HG02678 (cell line): ENCODE measurements around the gene MALRD1.
"Not testable (repeated sequence)": the region's sequence is repeated elsewhere in the genome, so short reads cannot be mapped to it uniquely, and the experiment has no call there.

Source experiments
- ATAC-seq: cut with Tn5 transposase; IDR thresholded peaks from one replicate; pipeline ENCODE4 v1.9.1; 2021; ENCODE audit warnings: mild to moderate bottlenecking, moderate library complexity; ENCODE audit not compliant: unreplicated experiment

Gene MALRD1

GRCh38 chr10:19701427-19702052, 652.9 kb downstream of the MALRD1 start:
- ATAC-seq = no peak

DNA sequence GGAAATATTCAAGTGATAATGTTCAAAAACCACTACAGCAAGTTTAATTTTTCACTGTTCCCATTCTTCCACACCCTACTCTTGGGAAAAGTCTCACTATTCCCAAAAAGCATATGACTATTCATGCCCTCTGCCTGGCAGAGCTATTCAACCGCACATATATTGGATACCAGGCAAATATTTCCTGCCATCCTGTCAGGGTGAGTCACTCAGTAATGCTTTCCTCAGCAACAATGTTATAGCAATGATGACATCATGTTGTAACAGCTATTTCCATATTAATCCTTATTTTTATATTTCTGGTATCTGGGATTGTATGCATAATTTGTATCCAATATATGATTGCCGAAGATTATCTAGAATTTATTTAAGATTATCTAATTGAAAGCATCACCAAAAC, 653.6 kb downstream of the MALRD1 start:
- ATAC-seq = no peak

- ATAC-seq = no peak
Observed at GRCh38 chr10:19704544-19704943, 655.9 kb downstream of the MALRD1 start.

DNA sequence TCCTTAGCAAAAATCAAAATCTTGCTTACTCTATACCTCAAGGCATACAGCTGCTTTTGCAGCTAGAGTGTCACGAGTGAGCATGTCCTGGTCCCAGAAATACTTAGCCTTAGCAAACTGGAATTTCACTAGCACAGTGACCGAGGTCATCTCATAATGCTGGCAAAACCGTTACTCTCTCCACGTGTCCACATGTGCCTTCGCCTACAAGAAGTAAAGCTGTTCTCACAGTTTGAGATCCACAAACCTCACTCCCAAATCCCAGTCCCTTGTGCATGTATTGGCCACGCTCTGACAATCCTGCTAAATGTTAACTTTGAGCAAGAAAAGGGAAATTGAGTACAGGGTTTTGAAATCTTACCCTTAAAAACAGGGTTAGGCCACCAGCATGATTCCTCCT, 656.6 kb downstream of the MALRD1 start:
- ATAC-seq = no peak

DNA sequence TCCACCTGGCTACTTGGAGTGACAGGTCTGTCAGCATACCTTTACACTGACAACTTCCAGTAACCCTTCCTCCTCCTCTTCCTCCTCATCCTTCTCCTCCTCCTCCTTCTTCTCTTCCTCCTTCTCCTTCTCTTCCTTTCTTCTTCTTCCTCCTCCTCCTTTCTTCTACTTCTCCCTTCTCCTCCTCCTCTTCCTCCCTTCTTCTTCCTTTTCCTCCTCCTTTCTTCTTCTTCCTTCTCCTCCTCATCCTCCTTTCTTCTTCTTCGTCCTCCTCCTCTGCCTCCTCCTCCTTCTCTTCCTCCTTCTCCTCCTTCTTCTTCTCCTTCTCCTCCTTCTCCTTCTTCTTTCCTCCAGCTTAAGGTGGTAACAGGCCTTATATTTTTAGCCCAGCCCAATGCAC, 658.3 kb downstream of the MALRD1 start:
- no peak for ATAC-seq

- no peak for ATAC-seq
Observed at GRCh38 chr10:19707376-19707775, 658.8 kb downstream of the MALRD1 start.

DNA sequence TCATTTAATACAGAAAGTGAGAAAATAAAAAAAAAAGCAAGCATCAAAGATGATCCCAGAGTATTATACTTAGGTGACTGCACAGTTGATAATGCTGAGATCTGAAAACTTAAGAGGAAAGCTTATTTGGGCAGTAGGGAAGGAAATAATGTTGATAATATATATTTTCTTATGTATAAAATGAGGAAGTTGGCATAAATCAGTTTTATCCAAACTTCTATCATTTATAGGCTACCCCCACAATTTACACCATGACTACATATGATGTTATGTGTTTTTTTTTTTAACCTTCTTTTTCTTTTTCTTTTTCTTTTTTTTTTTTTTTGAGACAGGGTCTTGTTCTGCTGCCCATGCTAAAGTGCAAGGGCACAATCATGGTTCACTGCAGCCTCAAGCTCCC, 659.4 kb downstream of the MALRD1 start:
- ATAC-seq = no peak

GRCh38 chr10:19710600-19710999, 662.0 kb downstream of the MALRD1 start:
- ATAC-seq = no peak

GRCh38 chr10:19713159-19713558, 664.6 kb downstream of the MALRD1 start:
- no peak for ATAC-seq

DNA sequence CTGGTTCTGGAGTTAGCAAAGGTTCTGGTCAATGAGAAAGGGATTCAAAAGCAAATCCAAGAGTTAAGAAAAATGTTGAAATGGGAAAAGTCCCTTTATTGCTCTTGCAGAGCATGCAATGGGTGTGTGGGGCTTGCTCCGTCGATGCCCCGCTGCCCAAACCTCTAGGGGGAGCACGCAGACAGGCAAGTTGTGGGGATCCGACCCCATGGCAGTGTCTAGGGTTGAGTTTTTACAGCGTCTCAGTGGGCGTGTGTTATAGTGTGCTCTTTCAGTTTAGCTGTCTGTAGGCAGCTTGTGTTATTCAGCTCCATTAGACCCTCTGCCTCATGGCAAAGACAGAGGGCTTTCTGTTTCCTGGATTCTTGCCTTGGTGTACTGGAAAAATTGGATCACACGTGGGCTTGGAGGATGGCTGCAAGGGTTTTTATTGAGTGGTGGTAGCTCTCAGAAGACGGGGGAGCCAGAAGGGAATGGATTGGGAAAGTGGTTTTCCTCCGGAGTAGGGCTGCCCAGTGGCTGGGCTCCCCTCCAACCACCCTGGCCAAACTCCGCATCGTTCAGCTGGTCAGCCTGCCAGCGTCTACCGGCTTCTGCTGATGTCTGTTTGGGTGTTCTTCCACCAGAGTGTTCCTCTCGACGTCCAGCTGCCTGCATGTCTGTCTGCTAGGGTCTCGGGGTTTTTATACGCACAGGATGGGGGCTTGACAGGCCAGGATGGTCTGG, 665.4 kb downstream of the MALRD1 start:
- ATAC-seq = no peak

GRCh38 chr10:19719284-19719683, 670.7 kb downstream of the MALRD1 start:
- ATAC-seq = no peak

- no peak for ATAC-seq
Observed at GRCh38 chr10:19724287-19724686, 675.7 kb downstream of the MALRD1 start.

DNA sequence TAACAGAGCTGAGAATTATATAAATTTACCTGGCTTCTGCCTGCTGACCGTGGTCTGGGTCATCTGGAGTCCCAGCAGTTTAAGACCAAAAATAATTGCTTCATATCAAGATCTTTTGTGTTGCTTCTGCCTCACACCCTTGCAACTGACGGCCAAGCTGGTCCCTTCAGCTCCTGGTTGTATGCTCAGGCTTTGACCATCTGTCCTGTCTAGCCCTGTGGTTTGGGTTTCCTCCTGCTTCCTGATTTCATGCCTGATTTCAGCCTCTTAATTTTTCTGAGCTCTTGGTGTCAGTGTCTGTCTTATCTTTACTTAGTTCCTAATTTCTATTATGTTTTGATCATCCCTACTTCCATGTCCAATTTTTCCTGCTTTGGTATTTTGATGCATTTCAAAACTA, 679.8 kb downstream of the MALRD1 start:
- no peak for ATAC-seq

GRCh38 chr10:19728964-19729363, 680.4 kb downstream of the MALRD1 start:
- ATAC-seq = no peak

- ATAC-seq = no peak
Observed at GRCh38 chr10:19730167-19730906, 681.7 kb downstream of the MALRD1 start.

GRCh38 chr10:19730907-19731217, 682.3 kb downstream of the MALRD1 start:
- ATAC-seq = no peak

GRCh38 chr10:19731560-19731959, 683.0 kb downstream of the MALRD1 start:
- no peak for ATAC-seq

DNA sequence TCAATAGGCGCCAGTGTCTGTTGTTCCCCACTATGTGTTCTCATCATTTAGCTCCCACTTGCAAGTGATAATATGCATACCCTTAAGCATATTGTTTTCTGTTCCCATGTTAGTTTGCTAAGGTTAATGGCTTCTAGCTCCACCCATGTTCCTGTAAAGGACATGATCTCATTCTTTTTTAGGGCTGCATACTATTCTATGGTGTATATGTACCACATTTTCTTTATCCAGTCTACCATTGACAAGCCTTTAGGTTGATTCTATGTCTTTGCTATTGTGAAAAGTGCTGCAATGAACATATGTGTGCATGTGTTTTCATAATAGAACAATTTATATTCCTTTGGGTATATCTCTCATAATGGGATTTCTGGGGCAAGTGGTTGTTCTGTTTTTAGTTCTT, 689.8 kb downstream of the MALRD1 start:
- no peak for ATAC-seq

GRCh38 chr10:19739232-19739631, 690.6 kb downstream of the MALRD1 start:
- not testable (repeated sequence) for ATAC-seq

DNA sequence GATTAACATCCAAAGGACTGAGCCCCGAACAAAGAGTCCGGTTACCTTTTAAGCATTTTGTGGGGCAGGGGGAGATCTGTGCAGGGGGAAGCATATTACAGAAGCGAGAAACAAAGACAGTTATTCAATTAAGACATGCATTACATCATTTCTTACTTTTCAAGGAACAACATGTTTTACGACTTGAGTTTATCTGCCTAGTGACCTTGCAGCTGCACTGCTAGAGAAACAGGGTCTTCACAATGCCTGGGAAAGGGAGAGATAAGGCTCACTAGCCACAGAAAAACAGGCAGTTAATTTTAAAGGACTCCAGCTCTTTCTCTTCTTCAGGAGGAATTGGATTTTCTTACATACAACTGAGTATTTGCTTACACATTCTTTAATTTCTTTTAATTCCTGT, 693.5 kb downstream of the MALRD1 start:
- not testable (repeated sequence) for ATAC-seq

GRCh38 chr10:19745672-19746071, 697.1 kb downstream of the MALRD1 start:
- ATAC-seq = no peak

DNA sequence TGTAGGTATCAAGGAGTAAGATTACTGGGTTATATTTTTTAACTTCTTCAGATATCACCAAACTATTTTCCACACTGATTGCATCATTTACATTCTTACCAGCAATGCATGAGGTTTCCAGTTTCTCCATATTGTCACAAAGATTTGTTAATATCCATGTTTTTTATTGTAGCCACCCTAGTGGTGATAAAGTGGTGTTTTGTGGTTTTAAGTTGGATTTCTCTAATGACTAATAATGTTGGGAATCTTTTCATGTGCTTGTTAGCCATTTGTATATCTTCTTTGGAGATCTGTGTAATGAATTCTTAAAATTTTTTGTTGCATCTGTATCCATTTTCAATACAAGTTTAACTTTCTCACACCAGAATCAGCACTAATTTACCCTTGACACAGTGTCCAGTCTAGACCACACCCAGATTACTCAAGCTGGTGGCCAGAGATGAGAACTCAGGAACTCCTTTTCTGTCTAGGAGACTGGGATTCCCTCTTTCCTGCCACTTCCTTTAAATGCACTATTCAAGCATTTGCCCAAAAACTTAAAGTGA, 700.7 kb downstream of the MALRD1 start:
- ATAC-seq = no peak
